Sigmoid colon (tissue), 7 donors: ENCODE data around the gene OR10H5. TPM values are rescaled to one million over a fixed set of nuclear protein-coding genes. Genes with fewer than 3 reads are reported as not detected.
"Not testable (repeated sequence)": the region's sequence is repeated elsewhere in the genome, so short reads cannot be mapped to it uniquely, and the experiment has no call there.

Experiments
- DNase-seq: peaks from one replicate; pipeline ENCODE4 v3.0.0-alpha.2; 2019
- H3K27ac ChIP-seq, 4 donors: fragments of 200-600 bp; sonication (generic); one replicate each; pipeline ENCODE4 v1.5.1; 2016 to 2019; ENCODE audit warnings: mild to moderate bottlenecking in 1 of 4
- H3K27me3 ChIP-seq, 3 donors: fragments of 200-600 bp; sonication (generic); one replicate each; pipeline ENCODE4 v1.5.1; 2019; ENCODE audit warnings: mild to moderate bottlenecking in 1 of 3
- H3K36me3 ChIP-seq, 4 donors: fragments of 200-600 bp; sonication (generic); one replicate each; pipeline ENCODE4 v1.5.1; 2016 to 2019
- H3K4me1 ChIP-seq, 4 donors: fragments of 200-600 bp; sonication (generic); one replicate each; pipeline ENCODE4 v1.5.1; 2017 to 2019
- H3K4me3 ChIP-seq, 4 donors: fragments of 200-600 bp; sonication (generic); one replicate each; pipeline ENCODE4 v1.5.1; 2017 to 2019; ENCODE audit warnings: mild to moderate bottlenecking in 2 of 4, moderate library complexity in 1 of 4
- H3K9me3 ChIP-seq, 4 donors: fragments of 200-600 bp in 3 of 4; sonication (generic) in 3 of 4; one replicate each; pipeline versions ENCODE4 v1.5.1 to v1.6.1; 2013 to 2019
- EP300 ChIP-seq, 4 donors: sonication (generic); formaldehyde crosslinking; IDR thresholded peaks; one replicate each; pipeline ENCODE4 v1.6.1; 2017; ENCODE audit warnings: antibody characterized with exemption in 4 of 4
- POLR2A ChIP-seq, 2 donors: fragments of 450-650 bp; IDR thresholded peaks; one replicate each; pipeline ENCODE4 v1.6.1; 2016; ENCODE audit warnings: antibody characterized with exemption in 2 of 2, mild to moderate bottlenecking in 2 of 2, moderate library complexity in 2 of 2
- POLR2AphosphoS5 ChIP-seq, 4 donors: sonication (generic); formaldehyde crosslinking; IDR thresholded peaks; one replicate each; pipeline ENCODE4 v1.6.1; 2017; ENCODE audit warnings: antibody characterized with exemption in 4 of 4
- WGBS, 2 donors: extraction: QIAGEN DNeasy Blood & Tissue Kit; methylation state at CpG; one replicate each; pipeline ENCODE4 v1.1.7; 2013; 5-methylcytosine and 5-hydroxymethylcytosine counted together
- intact Hi-C: fragments of 100-400 bp; cut with DNase I; formaldehyde crosslinking; loops from one replicate; pipeline ENCODE4 v1.15.1; 2023
- polyA plus RNA-seq, 3 donors: library from polyadenylated mRNA; stranded (reverse); fragments of 200-250 nt; gene quantifications; one replicate each; pipeline ENCODE4 v1.2.3, GENCODE V29; 2013
- total RNA-seq, 4 donors: library from RNA; depleted of rRNA; stranded (reverse); fragments of >200 nt; gene quantifications; one replicate each; pipeline ENCODE4 v1.1.0, GENCODE V29; 2016
- TF ChIP-seq, protein P1 (sequence below), 4 experiments: fragments of 450-650 bp in 3 of 4; fragments of 200-600 bp in 1 of 4; IDR thresholded peaks; one replicate each; pipeline ENCODE4 v1.5.1; 2016 to 2019; ENCODE audit warnings: antibody characterized with exemption in 4 of 4, mild to moderate bottlenecking in 3 of 4, moderate library complexity in 2 of 4
- donor health status: healthy with polysubstance abuse.
- donor health status: Bipolar disorder and iron deficiency.
- donor health status: healthy.

OR10H5 gene
- total and polyA plus RNA-seq, 7 donors, result under 0.01 TPM; not detected in 6

DNA sequence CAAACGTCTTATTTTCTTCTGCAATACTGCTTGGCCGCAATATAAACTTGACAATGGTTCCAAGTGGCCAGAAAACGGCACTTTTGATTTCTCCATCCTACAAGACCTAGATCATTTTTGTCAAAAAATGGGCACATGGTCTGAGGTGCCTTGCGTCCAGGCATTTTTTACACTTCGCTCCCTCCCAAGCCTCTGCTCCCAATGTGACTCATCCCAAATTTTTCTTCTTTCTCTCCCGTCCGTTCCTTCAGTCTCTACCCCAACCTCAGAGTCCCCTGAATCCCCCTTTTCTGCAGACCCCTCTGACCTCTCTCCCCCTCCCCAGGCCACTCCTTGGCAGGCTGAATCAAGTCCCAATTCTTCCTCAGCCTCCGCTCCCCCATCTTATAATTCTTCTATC is 42.3 kb downstream of the OR10H5 start:
- Histone ChIP-seq H3K4me1 (no peaks in the 10 kb centered on the region), H3K27ac (no peak overlapping the region), H3K36me3 (no peaks in the 10 kb centered on the region), H3K27me3 (peaks cover 0 to 5% (median 0%) of the 10 kb centered on the region in 3 donors), H3K4me3 (no peak overlapping the region), H3K9me3 (no peaks in the 10 kb centered on the region)
- no peak for DNase-seq
- intact Hi-C loops, result loop anchor here (10.0 kb wide), 2 partner anchors 285 to 375 kb away; partner anchors contain the start of gene RAB8A
- no peak for TF ChIP-seq POLR2A (IDR thresholded peaks at IDR 0.05)
- TF ChIP-seq, protein P1, sequence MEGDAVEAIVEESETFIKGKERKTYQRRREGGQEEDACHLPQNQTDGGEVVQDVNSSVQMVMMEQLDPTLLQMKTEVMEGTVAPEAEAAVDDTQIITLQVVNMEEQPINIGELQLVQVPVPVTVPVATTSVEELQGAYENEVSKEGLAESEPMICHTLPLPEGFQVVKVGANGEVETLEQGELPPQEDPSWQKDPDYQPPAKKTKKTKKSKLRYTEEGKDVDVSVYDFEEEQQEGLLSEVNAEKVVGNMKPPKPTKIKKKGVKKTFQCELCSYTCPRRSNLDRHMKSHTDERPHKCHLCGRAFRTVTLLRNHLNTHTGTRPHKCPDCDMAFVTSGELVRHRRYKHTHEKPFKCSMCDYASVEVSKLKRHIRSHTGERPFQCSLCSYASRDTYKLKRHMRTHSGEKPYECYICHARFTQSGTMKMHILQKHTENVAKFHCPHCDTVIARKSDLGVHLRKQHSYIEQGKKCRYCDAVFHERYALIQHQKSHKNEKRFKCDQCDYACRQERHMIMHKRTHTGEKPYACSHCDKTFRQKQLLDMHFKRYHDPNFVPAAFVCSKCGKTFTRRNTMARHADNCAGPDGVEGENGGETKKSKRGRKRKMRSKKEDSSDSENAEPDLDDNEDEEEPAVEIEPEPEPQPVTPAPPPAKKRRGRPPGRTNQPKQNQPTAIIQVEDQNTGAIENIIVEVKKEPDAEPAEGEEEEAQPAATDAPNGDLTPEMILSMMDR (IDR thresholded peaks at IDR 0.05), result no peak
- TF ChIP-seq POLR2AphosphoS5 (IDR thresholded peaks at IDR 0.05), result no peak
- TF ChIP-seq EP300 (IDR thresholded peaks at IDR 0.05), result no peak
- WGBS, 2 donors, result 84 to 92% methylated on average over 8 of the region's 8 CpGs

DNA sequence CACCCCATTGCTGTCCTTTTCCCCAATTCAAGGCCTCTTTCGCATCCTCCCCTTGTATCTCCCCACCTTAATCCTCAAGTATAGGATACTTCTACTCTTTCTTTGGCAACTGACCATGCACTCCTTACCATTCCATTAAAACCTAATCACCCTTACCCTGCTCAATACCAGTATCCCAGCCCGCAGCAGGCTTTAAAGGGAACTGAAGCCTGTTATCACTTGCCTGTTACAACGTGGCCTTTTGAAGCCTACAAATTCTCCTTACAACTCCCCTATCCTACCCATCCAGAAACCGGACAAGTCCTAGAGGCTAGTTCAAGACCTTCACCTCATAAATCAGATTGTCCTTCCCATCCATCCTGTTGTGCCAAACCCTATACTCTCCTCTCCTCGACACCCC is 44.2 kb downstream of the OR10H5 start:
- Histone ChIP-seq H3K27me3 (peaks cover 0 to 5% (median 0%) of the 10 kb centered on the region in 3 donors), H3K4me1 (peaks cover 0 to 8% (median 6%) of the 10 kb centered on the region in 4 donors), H3K27ac (no peak overlapping the region), H3K4me3 (no peak overlapping the region), H3K36me3 (no peaks in the 10 kb centered on the region), H3K9me3 (no peaks in the 10 kb centered on the region)
- WGBS, 2 donors, result 89 to 90% methylated on average over 5 of the region's 5 CpGs
- TF ChIP-seq, protein P1 (IDR thresholded peaks at IDR 0.05), result no peak
- DNase-seq, result no peak
- intact Hi-C loops, result loop anchor here (10.0 kb wide), 2 partner anchors 283 to 377 kb away; partner anchors contain the start of gene RAB8A

DNA sequence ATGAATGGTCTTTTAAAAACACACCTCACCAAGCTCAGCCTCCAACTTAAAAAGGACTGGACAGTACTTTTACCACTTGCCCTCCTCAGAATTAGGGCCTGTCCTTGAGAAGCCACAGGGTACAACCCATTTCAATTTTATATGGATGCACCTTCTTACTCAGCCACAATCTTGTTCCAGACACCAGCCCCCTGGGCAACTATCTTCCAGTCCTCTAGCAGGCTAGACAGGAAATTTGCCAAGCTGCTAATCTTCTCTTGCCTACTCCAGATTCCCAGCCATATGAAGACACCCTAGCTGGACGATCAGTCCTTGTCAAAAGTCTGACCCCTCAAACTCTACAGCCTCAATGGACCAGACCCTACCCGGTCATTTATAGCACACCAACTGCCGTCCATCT is 46.8 kb downstream of the OR10H5 start:
- WGBS, 2 donors, result 93 to 97% methylated on average over 3 of the region's 3 CpGs
- intact Hi-C loops, result loop anchor here (10.0 kb wide), 2 partner anchors 281 to 379 kb away; partner anchors contain the start of gene RAB8A

DNA sequence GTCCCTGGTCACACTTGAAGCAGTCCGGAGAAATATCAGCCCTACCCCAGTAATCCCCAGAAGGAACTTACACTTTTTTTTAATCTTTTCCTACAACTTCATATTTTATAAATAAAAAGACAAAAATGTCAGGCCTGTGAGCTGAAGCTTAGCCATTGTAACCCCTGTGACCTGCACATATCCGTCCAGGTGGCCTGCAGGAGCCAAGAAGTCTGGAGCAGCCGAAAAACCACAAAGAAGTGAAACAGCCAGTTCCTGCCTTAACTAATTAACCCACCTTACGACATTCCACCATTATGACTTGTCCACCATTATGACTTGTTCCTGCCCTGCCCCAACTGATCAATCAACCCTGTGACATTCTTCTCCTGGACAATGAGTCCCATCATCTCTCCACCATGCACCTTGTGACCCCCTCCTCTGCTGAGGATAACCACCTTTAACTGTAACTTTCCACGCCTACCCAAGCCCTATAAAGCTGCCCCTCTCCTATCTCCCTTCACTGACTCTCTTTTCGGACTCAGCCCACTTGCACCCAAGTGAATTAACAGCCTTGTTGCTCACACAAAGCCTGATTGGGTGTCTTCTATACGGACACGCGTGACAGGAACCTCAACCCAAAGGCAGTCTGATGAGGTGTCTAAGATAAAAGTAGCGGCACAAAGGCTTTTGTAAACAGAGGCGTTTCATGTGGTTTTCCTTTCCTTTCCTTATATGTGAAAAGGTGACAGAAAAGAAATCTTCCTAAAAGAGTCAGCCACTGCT is 48.3 kb downstream of the OR10H5 start:
- not testable (repeated sequence) for H3K27me3 ChIP-seq, H3K36me3 ChIP-seq, DNase-seq, H3K9me3 ChIP-seq
- intact Hi-C loops, result loop anchor here (2.0 to 10.0 kb wide), 6 partner anchors 53 to 637 kb away; partner anchors contain the start of genes CYP4F12, EPS15L1, FAM32A and RAB8A
- H3K4me3 ChIP-seq, result peak overlapping the region; percentile 58 to 91 (median 75)
- H3K4me1 ChIP-seq, result peaks cover 0 to 13% (median 6%) of the 10 kb centered on the region in 4 donors
- WGBS, 2 donors, result 30 to 32% methylated on average over 11 of the region's 11 CpGs
- H3K27ac ChIP-seq, result peak overlapping the region; percentile 90 to 100 (median 98)

More for the DNA sequence above, 46.8 kb downstream of the OR10H5 start:
- not testable (repeated sequence) for H3K4me3 ChIP-seq, H3K27ac ChIP-seq, H3K9me3 ChIP-seq, H3K27me3 ChIP-seq, H3K36me3 ChIP-seq, DNase-seq
- peaks cover 0 to 13% (median 6%) of the 10 kb centered on the region in 4 donors for H3K4me1 ChIP-seq

DNA sequence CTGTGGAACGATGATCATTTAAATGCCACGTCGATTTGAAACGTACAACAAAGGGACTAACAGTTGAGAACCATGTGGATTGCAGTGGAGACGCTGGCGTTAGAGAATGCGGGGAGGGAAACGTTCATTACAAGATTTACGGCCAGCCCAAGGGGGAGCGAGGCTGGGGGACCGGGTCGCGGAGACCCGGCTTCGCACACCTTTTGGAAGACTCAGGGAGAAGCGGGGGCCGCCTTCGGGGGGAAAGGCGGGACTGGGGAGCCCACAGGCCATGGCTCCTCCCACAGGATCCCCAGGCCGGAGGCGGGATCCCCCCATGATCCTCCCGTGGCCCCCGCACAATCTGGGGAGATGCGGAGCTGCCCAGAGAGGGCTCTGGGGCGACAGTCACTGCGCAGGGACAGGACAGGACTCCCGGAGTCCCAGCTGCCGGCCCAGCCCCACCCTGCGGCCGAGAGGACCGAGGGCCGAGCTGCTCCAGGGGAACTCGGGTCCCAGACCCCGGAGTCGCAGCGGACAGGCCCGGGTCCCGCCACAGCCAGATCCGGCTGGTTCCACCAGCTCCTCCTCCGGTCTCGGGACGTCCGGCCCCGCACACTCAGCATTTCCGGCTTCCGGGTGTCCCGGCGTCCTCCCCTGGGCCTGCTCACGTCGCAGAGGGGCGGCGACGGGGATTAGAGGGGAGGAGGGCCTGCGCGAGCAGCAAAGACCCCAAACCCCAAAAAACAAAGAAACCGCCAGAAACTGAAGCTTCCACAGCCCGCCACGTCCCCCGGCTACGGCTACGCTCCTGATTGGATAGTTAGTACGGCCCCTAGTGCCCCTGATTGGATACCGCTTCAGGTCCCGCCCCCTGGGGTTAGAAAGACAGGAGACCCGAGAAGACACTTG is 49.1 kb downstream of the OR10H5 start:
- peak overlapping the region; percentile 58 to 91 (median 75) for H3K4me3 ChIP-seq
- no peaks in the 10 kb centered on the region for H3K9me3 ChIP-seq
- WGBS, 2 donors, result 0% methylated on average over 65 of the region's 65 CpGs
- TF ChIP-seq POLR2A (IDR thresholded peaks at IDR 0.05) (peak; percentile 83 to 92), EP300 (IDR thresholded peaks at IDR 0.05) (peak in 2 of 4 donors; percentile 20 to 37), POLR2AphosphoS5 (IDR thresholded peaks at IDR 0.05) (peak; percentile 78 to 92 (median 87))
- TF ChIP-seq, protein P1 (IDR thresholded peaks at IDR 0.05), result no peak
- H3K36me3 ChIP-seq, result no peaks in the 10 kb centered on the region
- H3K27ac ChIP-seq, result peak overlapping the region; percentile 90 to 100 (median 98)
- H3K4me1 ChIP-seq, result peaks cover 0 to 13% (median 6%) of the 10 kb centered on the region in 4 donors
- peak; percentile 99 for DNase-seq
- intact Hi-C loops, result loop anchor here (2.0 to 10.0 kb wide), 6 partner anchors 54 to 636 kb away; partner anchors contain the start of genes CYP4F12, EPS15L1, FAM32A and RAB8A
- no peaks in the 10 kb centered on the region for H3K27me3 ChIP-seq
